GM03348 (cell line): ENCODE results near the gene LRP1-AS.

Experiments
- DNase-seq: peaks from one replicate; pipeline ENCODE4 v3.0.0; 2012; ENCODE audit warnings: low spot score

The LRP1-AS gene

GRCh38 chr12:57098546-57098945 is 48.9 kb downstream of the LRP1-AS start:
- DNase-seq: no peak

DNA sequence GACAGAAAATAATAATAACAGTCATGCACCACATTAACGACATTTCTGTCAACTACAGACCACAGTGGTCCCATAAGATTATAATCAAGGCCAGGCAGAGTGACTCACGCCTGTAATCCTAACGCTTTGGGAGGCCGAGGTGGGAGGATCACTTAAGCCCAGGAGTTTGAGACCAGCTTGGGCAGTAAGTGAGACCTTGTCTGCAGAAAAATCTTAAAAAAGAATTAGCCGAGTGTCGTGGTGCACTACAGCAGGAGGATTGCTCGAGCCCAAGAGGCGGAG is 49.9 kb downstream of the LRP1-AS start:
- no peak for DNase-seq

GRCh38 chr12:57096748-57097553 is 50.5 kb downstream of the LRP1-AS start:
- no peak for DNase-seq

DNA sequence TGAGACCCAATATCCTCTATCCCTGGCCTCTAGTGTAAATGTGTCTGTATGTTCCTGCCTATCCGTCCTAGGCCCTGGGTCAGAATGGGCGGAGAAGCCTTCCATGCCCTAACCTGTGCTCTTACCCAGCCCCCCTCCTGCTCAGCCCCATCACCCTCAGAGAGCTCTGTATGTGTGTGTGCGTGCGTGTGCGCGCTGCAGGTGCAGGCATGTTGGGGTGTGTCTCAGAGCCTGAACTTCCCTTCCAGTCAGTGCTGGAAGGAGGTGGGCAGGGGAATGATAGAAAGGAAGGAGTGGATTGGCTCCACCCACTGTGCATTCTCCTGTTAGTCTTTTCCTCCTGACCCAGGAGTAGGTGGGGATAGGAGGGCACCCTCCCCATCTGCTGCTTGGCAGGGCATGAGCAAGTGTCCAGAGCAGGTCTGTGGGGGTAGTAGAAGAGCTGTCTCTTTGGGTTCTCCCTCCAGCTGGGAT is 51.3 kb downstream of the LRP1-AS start:
- DNase-seq: no peak

DNA sequence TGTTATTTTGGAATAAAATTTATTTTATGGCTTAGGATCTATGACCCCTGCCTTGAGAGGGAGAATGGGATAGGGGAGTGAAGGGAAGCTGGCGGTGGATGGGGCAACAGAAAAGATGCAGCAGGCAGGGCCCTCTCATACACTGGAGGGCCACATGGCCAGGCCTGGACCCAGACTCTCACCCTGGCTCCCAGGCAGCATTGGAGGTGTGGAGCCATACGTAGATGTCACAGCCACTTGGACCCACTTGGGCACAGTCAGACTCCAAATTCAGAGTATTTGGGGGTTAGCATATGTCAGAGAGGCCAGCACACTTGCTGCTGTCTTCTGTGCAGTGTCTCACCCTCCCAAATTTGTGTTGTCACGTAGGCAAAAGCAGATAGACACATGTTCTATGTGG is 52.0 kb downstream of the LRP1-AS start:
- DNase-seq: no peak
